ENCODE measurements around the gene FAM20A.

The FAM20A gene

GRCh38 chr17:68576811-68577496 lies 24.2 kb downstream of the FAM20A start:
- Histone ChIP-seq H4K20me1 (no peaks in the 10 kb centered on the region), H3K4me3 (no peak overlapping the region), H3K27ac (no peak overlapping the region), H3K4me2 (no peak overlapping the region), H3K9me3 (replicated peaks in 1 of 11) (peaks cover 0 to 9% (median 0%) of the 10 kb centered on the region in 11 experiments; a peak in 1 of 22 replicates), H3K4me1 (peaks cover 0 to 4% (median 0%) of the 10 kb centered on the region in 10 experiments; a peak in 1 of 20 replicates), H3K9ac (no peak overlapping the region), H3K27me3 (no peaks in the 10 kb centered on the region), H3K36me3 (no peaks in the 10 kb centered on the region)
- no peak for TF ChIP-seq Cebpa-rat (IDR thresholded peaks at IDR 0.05)

- H3K9me3 ChIP-seq (replicated peaks in 1 of 11) = peaks cover 0 to 9% (median 0%) of the 10 kb centered on the region in 11 experiments; a peak in 1 of 22 replicates
- H3K27ac ChIP-seq = no peak overlapping the region
- H3K36me3 ChIP-seq = no peaks in the 10 kb centered on the region
- TF ChIP-seq Cebpa-rat (IDR thresholded peaks at IDR 0.05) = no peak
- H3K4me1 ChIP-seq = peaks cover 0 to 4% (median 0%) of the 10 kb centered on the region in 10 experiments; a peak in 1 of 20 replicates
- H3K4me2 ChIP-seq = no peak overlapping the region
- no peaks in the 10 kb centered on the region for H4K20me1 ChIP-seq
- no peak overlapping the region for H3K9ac ChIP-seq
- H3K27me3 ChIP-seq = no peaks in the 10 kb centered on the region
- no peak overlapping the region for H3K4me3 ChIP-seq
Observed at GRCh38 chr17:68576137-68576536, 25.0 kb downstream of the FAM20A start.

DNA sequence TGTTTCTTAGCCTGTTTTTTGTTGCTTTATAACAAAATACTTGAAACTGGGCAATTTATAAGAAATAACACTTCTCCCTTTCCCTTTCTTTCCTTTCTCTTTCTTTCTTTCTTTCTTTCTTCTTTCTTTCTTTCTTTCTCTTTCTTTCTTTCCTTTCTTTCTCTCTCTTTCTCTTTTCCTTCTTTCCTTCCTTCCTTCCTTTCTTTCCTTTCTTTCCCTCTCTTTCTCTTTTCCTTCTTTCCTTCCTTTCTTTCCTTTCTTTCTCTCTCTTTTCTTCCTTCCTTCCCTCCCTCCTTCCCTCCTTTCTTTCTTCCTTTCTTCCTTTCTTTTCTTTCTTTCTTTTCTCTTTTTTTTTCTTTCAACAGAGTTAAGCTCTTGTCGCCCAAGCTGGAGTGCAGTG lies 27.8 kb downstream of the FAM20A start:
- Histone ChIP-seq H3K9me3 (replicated peaks in 1 of 11) (no peaks in the 10 kb centered on the region), H3K4me2 (no peak overlapping the region), H3K36me3 (no peaks in the 10 kb centered on the region), H3K4me3 (no peak overlapping the region), H4K20me1 (no peaks in the 10 kb centered on the region), H3K27ac (no peak overlapping the region), H3K4me1 (peaks cover 0 to 4% (median 0%) of the 10 kb centered on the region in 10 experiments; a peak in 1 of 20 replicates), H3K27me3 (no peaks in the 10 kb centered on the region), H3K9ac (no peak overlapping the region)
- no peak for TF ChIP-seq Cebpa-rat (IDR thresholded peaks at IDR 0.05)

- Histone ChIP-seq H3K9me3 (replicated peaks in 1 of 11) (0 out of 22 replicates have a peak, but pooled peaks cover 0 to 4% (median 0%) of the 10 kb centered on the region in 11 experiments), H4K20me1 (no peaks in the 10 kb centered on the region), H3K4me1 (peaks cover 0 to 4% (median 0%) of the 10 kb centered on the region in 10 experiments; a peak in 1 of 20 replicates), H3K9ac (no peak overlapping the region), H3K27ac (no peak overlapping the region), H3K4me3 (no peak overlapping the region), H3K36me3 (no peaks in the 10 kb centered on the region), H3K4me2 (0 out of 22 replicates have a peak overlapping the region, but pooled peaks of 1 of the 11 experiments have one; percentile 22), H3K27me3 (no peaks in the 10 kb centered on the region)
- no peak for TF ChIP-seq Cebpa-rat (IDR thresholded peaks at IDR 0.05)
Observed at GRCh38 chr17:68572138-68572842, 28.9 kb downstream of the FAM20A start.

DNA sequence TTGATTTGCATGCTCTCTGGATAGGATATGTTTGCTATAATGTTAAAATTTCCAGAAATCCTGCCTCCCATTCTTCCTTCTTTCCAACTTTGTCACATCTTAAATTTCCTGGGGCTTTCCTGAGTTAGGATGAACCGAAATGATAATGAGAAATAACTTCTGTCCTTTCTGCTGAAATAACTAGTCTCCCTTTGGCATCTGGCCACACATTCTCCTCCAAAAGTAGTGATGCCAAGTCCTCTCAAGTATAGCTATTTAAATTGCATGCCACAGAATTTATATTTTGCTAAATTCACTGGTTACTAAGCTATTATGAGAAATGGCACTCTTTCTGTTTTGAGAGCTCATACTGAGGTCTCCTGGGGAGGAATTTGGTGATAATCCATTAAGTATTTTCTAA lies 30.6 kb downstream of the FAM20A start:
- Histone ChIP-seq H3K4me1 (peaks cover 0 to 4% (median 0%) of the 10 kb centered on the region in 10 experiments; a peak in 1 of 20 replicates), H3K9ac (no peak overlapping the region), H3K27ac (no peak overlapping the region), H3K4me2 (no peak overlapping the region), H3K27me3 (no peaks in the 10 kb centered on the region), H4K20me1 (no peaks in the 10 kb centered on the region), H3K36me3 (no peaks in the 10 kb centered on the region), H3K4me3 (no peak overlapping the region), H3K9me3 (replicated peaks in 1 of 11) (0 out of 22 replicates have a peak, but pooled peaks cover 0 to 4% (median 0%) of the 10 kb centered on the region in 11 experiments)
- no peak for TF ChIP-seq Cebpa-rat (IDR thresholded peaks at IDR 0.05)

GRCh38 chr17:68569346-68569745 lies 31.8 kb downstream of the FAM20A start:
- H3K27ac ChIP-seq = no peak overlapping the region
- 0 out of 22 replicates have a peak, but pooled peaks cover 0 to 4% (median 0%) of the 10 kb centered on the region in 11 experiments for H3K9me3 ChIP-seq (replicated peaks in 1 of 11)

GRCh38 chr17:68568581-68568980 lies 32.6 kb downstream of the FAM20A start:
- Histone ChIP-seq H4K20me1 (no peaks in the 10 kb centered on the region), H3K4me1 (peaks cover 0 to 4% (median 0%) of the 10 kb centered on the region in 10 experiments; a peak in 1 of 20 replicates), H3K4me2 (no peak overlapping the region), H3K27ac (no peak overlapping the region), H3K9me3 (replicated peaks in 1 of 11) (0 out of 22 replicates have a peak, but pooled peaks cover 0 to 4% (median 0%) of the 10 kb centered on the region in 11 experiments), H3K4me3 (no peak overlapping the region), H3K27me3 (no peaks in the 10 kb centered on the region), H3K9ac (no peak overlapping the region), H3K36me3 (no peaks in the 10 kb centered on the region)
- TF ChIP-seq Cebpa-rat (IDR thresholded peaks at IDR 0.05) = no peak

More at GRCh38 chr17:68569346-68569745, 31.8 kb downstream of the FAM20A start:
- Histone ChIP-seq H3K9ac (no peak overlapping the region), H3K4me3 (no peak overlapping the region), H3K4me2 (no peak overlapping the region), H3K36me3 (no peaks in the 10 kb centered on the region), H3K27me3 (no peaks in the 10 kb centered on the region), H4K20me1 (no peaks in the 10 kb centered on the region), H3K4me1 (peaks cover 0 to 4% (median 0%) of the 10 kb centered on the region in 10 experiments; a peak in 1 of 20 replicates)
- no peak for TF ChIP-seq Cebpa-rat (IDR thresholded peaks at IDR 0.05)

GRCh38 chr17:68567581-68567980 lies 33.6 kb downstream of the FAM20A start:
- H3K4me2 ChIP-seq = no peak overlapping the region
- no peaks in the 10 kb centered on the region for H4K20me1 ChIP-seq
- no peak overlapping the region for H3K4me3 ChIP-seq
- H3K27me3 ChIP-seq = no peaks in the 10 kb centered on the region
- H3K4me1 ChIP-seq = peaks cover 0 to 4% (median 0%) of the 10 kb centered on the region in 10 experiments; a peak in 1 of 20 replicates
- 0 out of 22 replicates have a peak, but pooled peaks cover 0 to 4% (median 0%) of the 10 kb centered on the region in 11 experiments for H3K9me3 ChIP-seq (replicated peaks in 1 of 11)
- H3K27ac ChIP-seq = no peak overlapping the region
- H3K9ac ChIP-seq = no peak overlapping the region
- no peak for TF ChIP-seq Cebpa-rat (IDR thresholded peaks at IDR 0.05)
- H3K36me3 ChIP-seq = no peaks in the 10 kb centered on the region

DNA sequence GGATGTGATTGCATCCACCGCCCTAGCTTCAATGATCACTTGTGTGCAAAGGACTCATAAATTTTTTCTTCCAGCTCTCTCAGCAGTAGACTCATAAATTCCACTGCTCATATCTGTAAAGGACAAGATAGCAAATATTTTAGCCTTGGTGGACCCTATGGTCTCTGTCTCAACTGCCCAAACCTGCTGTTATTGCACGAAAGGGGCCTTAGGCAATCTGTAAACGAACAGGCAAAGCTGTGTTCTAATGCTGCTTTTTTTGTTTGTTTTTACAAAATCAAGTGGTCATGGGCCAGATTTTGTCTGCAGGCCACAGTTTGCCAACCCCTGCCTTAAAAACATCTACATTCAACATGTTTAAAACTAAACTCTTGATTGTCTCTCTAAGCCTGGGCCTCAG lies 34.1 kb downstream of the FAM20A start:
- Histone ChIP-seq H3K4me2 (no peak overlapping the region), H3K27me3 (no peaks in the 10 kb centered on the region), H3K9me3 (replicated peaks in 1 of 11) (0 out of 22 replicates have a peak, but pooled peaks cover 0 to 4% (median 0%) of the 10 kb centered on the region in 11 experiments), H3K9ac (no peak overlapping the region), H3K36me3 (no peaks in the 10 kb centered on the region), H3K27ac (no peak overlapping the region), H3K4me3 (no peak overlapping the region), H3K4me1 (no peaks in the 10 kb centered on the region; a peak in 1 of 20 replicates), H4K20me1 (no peaks in the 10 kb centered on the region)
- TF ChIP-seq Cebpa-rat (IDR thresholded peaks at IDR 0.05) = no peak

All from BLaER1 treated with 17β-estradiol and CSF1 and Interleukin-3, amounts not matched to agents 10 nM and 100 nM (cell line).